Transverse colon (tissue), 4 donors: ENCODE data around the gene TUG1. TPM values are rescaled to one million over a fixed set of nuclear protein-coding genes. Genes with fewer than 3 reads are reported as not detected.

Source experiments
- DNase-seq: peaks from one replicate; pipeline ENCODE4 v3.0.0-alpha.2; 2019
- H3K27ac ChIP-seq, 4 donors: fragments of 200-600 bp; sonication (generic); 2 replicates each; pipeline ENCODE4 v1.5.1; 2016 to 2018; ENCODE audit warnings: inconsistent platforms in 4 of 4
- H3K27me3 ChIP-seq: fragments of 200-600 bp; sonication (generic); 2 replicates; pipeline ENCODE4 v1.5.1; 2017; ENCODE audit warnings: inconsistent platforms
- H3K36me3 ChIP-seq, 4 donors: fragments of 200-600 bp; sonication (generic); 2 replicates each; pipeline ENCODE4 v1.5.1; 2017 to 2019; ENCODE audit warnings: inconsistent platforms in 4 of 4
- H3K4me1 ChIP-seq, 4 donors: fragments of 200-600 bp; sonication (generic); 2 replicates each; pipeline ENCODE4 v1.5.1; 2017 to 2020; ENCODE audit warnings: inconsistent platforms in 4 of 4
- H3K4me3 ChIP-seq, 4 donors: fragments of 200-600 bp; sonication (generic); 1 replicate in 1 of 4; 2 replicates in 3 of 4; pipeline versions ENCODE4 v1.5.1 to v1.6.1; 2017 to 2019; ENCODE audit warnings: inconsistent platforms in 4 of 4
- H3K9me3 ChIP-seq, 2 donors: fragments of 200-600 bp; sonication (generic); 2 replicates each; pipeline ENCODE4 v1.5.1; 2017 to 2019; ENCODE audit warnings: inconsistent platforms in 2 of 2
- EP300 ChIP-seq: sonication (generic); formaldehyde crosslinking; IDR thresholded peaks from one replicate; pipeline ENCODE4 v1.6.1; 2017; ENCODE audit warnings: antibody characterized with exemption, low read depth
- POLR2A ChIP-seq: fragments of 450-650 bp; IDR thresholded peaks from one replicate; pipeline ENCODE4 v1.6.1; 2016; ENCODE audit warnings: antibody characterized with exemption, mild to moderate bottlenecking, moderate library complexity
- POLR2AphosphoS5 ChIP-seq, 3 donors: sonication (generic); formaldehyde crosslinking; IDR thresholded peaks; one replicate each; pipeline ENCODE4 v1.6.1; 2016; ENCODE audit warnings: antibody characterized with exemption in 3 of 3
- WGBS, 2 donors: methylation state at CpG; one replicate each; pipeline ENCODE4 v1.1.5; 2018; ENCODE audit warnings: low coverage in 1 of 2; 5-methylcytosine and 5-hydroxymethylcytosine counted together
- in situ Hi-C, 4 donors: fragments of 200-750 bp; cut with MboI; loops; one replicate each; pipeline versions ENCODE4 v1.15.0 to v1.15.1; 2017; ENCODE audit warnings: low sequenced_read_pairs in 3 of 4, low pct_ligation_motif_present in 1 of 4, low pct_unique_long_range_greater_than_20kb in 1 of 4
- intact Hi-C: fragments of 100-400 bp; cut with DNase I; formaldehyde crosslinking; loops from one replicate; pipeline ENCODE4 v1.15.1; 2023; ENCODE audit warnings: low total_unique reads
- total RNA-seq, 4 donors: library from RNA; depleted of rRNA; stranded (reverse); fragments of >200 nt; gene quantifications; one replicate each; pipeline ENCODE4 v1.1.0, GENCODE V29; 2016
- TF ChIP-seq, protein P1 (sequence below), 5 experiments: fragments of 200-600 bp in 3 of 5; fragments of 450-650 bp in 2 of 5; sonication (generic) in 3 of 5; IDR thresholded peaks; 1 replicate in 2 of 5; 2 replicates in 3 of 5; pipeline ENCODE4 v1.5.1; 2016 to 2017; ENCODE audit warnings: antibody characterized with exemption in 5 of 5, inconsistent platforms in 3 of 5, mild to moderate bottlenecking in 2 of 5, moderate library complexity in 1 of 5

Gene TUG1
- total RNA-seq, 4 donors from 2014 or later, result 77.7 to 294 (median 112) TPM

DNA sequence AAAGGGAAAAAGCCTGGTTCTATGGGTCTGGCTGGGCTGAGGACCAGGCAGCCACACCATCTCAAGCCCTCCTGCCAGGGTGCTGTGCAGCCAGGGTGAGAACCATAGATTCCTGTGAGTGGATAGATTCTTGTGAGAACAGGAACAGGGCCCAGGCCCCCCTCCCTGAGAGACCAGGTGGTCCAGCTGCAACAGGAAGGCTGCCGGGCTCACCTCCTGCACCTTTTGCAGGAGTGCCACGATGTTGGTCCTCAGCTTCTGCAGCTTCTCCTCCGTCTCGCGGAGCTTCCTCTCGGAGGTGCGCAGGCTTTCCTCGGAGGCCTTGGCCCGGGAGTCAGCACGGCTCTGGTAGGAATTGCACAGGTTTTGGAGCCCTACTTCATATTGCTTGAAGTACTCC lies 41.3 kb upstream of the TUG1 start:
- TF ChIP-seq POLR2A, result no peak
- TF ChIP-seq EP300, result no peak
- TF ChIP-seq, protein P1, sequence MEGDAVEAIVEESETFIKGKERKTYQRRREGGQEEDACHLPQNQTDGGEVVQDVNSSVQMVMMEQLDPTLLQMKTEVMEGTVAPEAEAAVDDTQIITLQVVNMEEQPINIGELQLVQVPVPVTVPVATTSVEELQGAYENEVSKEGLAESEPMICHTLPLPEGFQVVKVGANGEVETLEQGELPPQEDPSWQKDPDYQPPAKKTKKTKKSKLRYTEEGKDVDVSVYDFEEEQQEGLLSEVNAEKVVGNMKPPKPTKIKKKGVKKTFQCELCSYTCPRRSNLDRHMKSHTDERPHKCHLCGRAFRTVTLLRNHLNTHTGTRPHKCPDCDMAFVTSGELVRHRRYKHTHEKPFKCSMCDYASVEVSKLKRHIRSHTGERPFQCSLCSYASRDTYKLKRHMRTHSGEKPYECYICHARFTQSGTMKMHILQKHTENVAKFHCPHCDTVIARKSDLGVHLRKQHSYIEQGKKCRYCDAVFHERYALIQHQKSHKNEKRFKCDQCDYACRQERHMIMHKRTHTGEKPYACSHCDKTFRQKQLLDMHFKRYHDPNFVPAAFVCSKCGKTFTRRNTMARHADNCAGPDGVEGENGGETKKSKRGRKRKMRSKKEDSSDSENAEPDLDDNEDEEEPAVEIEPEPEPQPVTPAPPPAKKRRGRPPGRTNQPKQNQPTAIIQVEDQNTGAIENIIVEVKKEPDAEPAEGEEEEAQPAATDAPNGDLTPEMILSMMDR (IDR thresholded peaks at IDR 0.05), result no peak
- TF ChIP-seq POLR2AphosphoS5 (IDR thresholded peaks at IDR 0.05), result no peak
- in situ Hi-C loops, result no loop called here
- intact Hi-C loops, result no loop called here

DNA sequence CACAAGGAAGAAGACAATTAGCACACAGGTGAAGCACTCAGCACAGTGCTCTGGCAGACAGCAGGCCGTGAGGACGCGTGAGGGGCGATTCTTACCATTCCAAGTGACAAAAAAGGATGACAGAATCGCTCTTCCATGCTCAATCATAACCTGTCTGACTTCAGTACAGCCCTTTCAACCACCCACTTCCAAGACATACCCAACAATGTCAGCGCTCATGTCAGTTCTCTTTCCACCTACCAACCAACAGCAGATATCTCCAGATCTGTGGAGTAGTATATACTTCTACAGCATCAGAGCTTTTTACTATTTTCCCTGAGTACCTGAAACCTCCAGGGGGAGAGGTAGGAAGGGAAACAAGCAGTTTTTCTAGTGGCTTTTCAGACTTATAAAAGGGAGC lies 40.7 kb upstream of the TUG1 start:
- WGBS, 2 donors, result 95% methylated on average over 6 of the region's 6 CpGs; no CpG with 5 or more reads in 1 of the 2 donors
- peaks cover 0 to 35% (median 7%) of the 10 kb centered on the region in 4 donors for H3K36me3 ChIP-seq
- H3K27ac ChIP-seq, result no peak overlapping the region
- H3K9me3 ChIP-seq, result no peaks in the 10 kb centered on the region
- TF ChIP-seq, protein P1 (IDR thresholded peaks at IDR 0.05), result no peak
- TF ChIP-seq POLR2A (no peak), EP300 (no peak), POLR2AphosphoS5 (IDR thresholded peaks at IDR 0.05) (no peak)
- DNase-seq, result no peak
- in situ Hi-C loops (no loop called here), intact Hi-C loops (no loop called here)
- no peaks in the 10 kb centered on the region for H3K4me1 ChIP-seq
- H3K4me3 ChIP-seq, result no peak overlapping the region
- no peaks in the 10 kb centered on the region for H3K27me3 ChIP-seq

More for the DNA sequence above, 41.3 kb upstream of the TUG1 start:
- H3K9me3 ChIP-seq, result no peaks in the 10 kb centered on the region
- H3K4me3 ChIP-seq, result no peak overlapping the region
- H3K4me1 ChIP-seq, result no peaks in the 10 kb centered on the region
- no peak for DNase-seq
- H3K27me3 ChIP-seq, result no peaks in the 10 kb centered on the region
- no peak overlapping the region for H3K27ac ChIP-seq
- 80 to 91% methylated on average over 1 to 10 of the region's 10 CpGs for WGBS, 2 donors
- peaks cover 0 to 29% (median 5%) of the 10 kb centered on the region in 4 donors for H3K36me3 ChIP-seq

DNA sequence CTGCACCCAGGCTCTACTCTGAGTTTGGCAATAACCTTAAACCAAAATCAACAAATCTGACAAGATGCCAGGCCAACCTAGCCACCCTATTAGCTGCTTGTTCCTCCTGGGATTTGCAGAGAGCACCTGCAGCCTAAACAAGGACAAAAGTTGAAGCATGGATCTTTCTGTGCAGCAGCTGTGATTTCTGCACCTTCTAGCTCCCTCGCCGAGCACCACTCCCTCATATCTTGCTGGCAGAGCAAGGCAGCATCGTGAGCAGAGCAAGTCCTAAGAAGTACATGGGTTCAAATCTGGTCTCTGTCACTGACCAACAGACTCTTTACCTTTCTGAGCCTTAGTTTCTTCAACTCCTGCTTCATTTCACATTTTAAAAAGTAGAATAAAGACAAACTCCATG lies 38.8 kb upstream of the TUG1 start:
- H3K36me3 ChIP-seq, result peaks cover 0 to 53% (median 17%) of the 10 kb centered on the region in 4 donors
- TF ChIP-seq POLR2A (no peak), EP300 (no peak), POLR2AphosphoS5 (IDR thresholded peaks at IDR 0.05) (no peak)
- TF ChIP-seq, protein P1 (IDR thresholded peaks at IDR 0.05), result no peak
- H3K9me3 ChIP-seq, result no peaks in the 10 kb centered on the region
- H3K4me1 ChIP-seq, result no peaks in the 10 kb centered on the region
- intact Hi-C loops (loop anchor here (10.0 kb wide), 1 partner anchor 55 kb away; no protein-coding TSS in a partner anchor), in situ Hi-C loops (no loop called here)
- DNase-seq, result no peak
- no peaks in the 10 kb centered on the region for H3K27me3 ChIP-seq
- 80 to 99% methylated on average over 1 to 3 of the region's 3 CpGs for whole genome bisulfite sequencing, 2 donors
- no peak overlapping the region for H3K27ac ChIP-seq
- H3K4me3 ChIP-seq, result no peak overlapping the region

DNA sequence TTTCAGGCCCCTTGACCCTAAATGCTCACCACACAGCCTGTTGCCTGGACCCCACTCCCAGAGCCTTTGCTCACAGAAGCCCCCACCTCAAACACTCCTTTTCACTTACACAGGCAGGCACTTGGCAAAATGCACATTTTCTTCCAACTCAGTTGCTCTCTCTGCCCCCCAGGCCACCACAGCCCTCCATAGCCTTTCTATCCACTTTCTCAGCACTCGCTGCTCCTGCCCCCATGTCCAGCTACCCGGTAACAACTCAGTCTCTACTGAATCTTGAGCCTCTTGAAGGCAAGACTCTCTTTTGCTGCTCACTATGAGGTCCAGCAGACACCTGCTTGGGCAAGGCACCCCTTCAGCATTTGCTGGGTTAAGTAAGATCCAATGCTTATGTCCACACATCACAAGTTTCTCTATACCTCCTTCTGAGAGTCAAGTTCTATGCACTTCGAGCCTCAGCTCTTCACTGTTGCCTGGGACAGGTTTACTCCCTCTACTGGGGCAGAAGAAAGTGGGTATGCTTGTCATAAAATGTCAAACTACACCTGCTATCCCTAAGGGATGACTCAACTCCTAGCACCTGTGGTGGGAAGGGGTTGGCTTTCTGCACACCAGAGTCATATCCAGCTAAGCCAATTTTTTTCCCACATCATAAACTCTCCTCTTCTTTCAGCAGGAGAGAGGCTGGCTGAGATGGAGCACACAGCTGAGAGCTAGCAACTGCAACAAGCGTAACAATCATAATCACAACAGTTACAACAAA lies 37.3 kb upstream of the TUG1 start:
- intact Hi-C loops, result loop anchor here (10.0 kb wide), 1 partner anchor 53 kb away; no protein-coding TSS in a partner anchor
- WGBS, 2 donors, result 93% methylated on average over 4 of the region's 4 CpGs; no CpG with 5 or more reads in 1 of the 2 donors
- Histone ChIP-seq H3K9me3 (no peaks in the 10 kb centered on the region), H3K36me3 (peaks cover 0 to 68% (median 24%) of the 10 kb centered on the region in 4 donors), H3K27ac (no peak overlapping the region), H3K4me1 (no peaks in the 10 kb centered on the region), H3K4me3 (no peak overlapping the region), H3K27me3 (no peaks in the 10 kb centered on the region)
- in situ Hi-C loops, result no loop called here
- DNase-seq, result no peak
- TF ChIP-seq POLR2AphosphoS5 (IDR thresholded peaks at IDR 0.05), result no peak
- no peak for TF ChIP-seq EP300
- TF ChIP-seq, protein P1 (IDR thresholded peaks at IDR 0.05), result no peak
- no peak for TF ChIP-seq POLR2A
